Mucosa of stomach (tissue), 1 donor: ENCODE measurements around the gene SH3PXD2A.

Source experiments
- H3K27me3 ChIP-seq: one replicate; pipeline ENCODE4 v1.7.0; 2013; ENCODE audit warnings: mild to moderate bottlenecking, low read length; ENCODE audit not compliant: control insufficient read depth, insufficient read depth
- H3K36me3 ChIP-seq: one replicate; pipeline ENCODE4 v1.7.0; 2013; ENCODE audit warnings: low read length; ENCODE audit not compliant: control insufficient read depth, insufficient read depth
- H3K4me1 ChIP-seq: one replicate; pipeline ENCODE4 v1.7.0; 2013; ENCODE audit warnings: mild to moderate bottlenecking, low read length; ENCODE audit not compliant: control insufficient read depth, insufficient read depth
- H3K4me3 ChIP-seq: one replicate; pipeline ENCODE4 v1.7.0; 2013; ENCODE audit warnings: low read length
- H3K9ac ChIP-seq: one replicate; pipeline ENCODE4 v1.7.0; 2013; ENCODE audit warnings: mild to moderate bottlenecking, low read length, moderate library complexity
- H3K9me3 ChIP-seq: one replicate; pipeline ENCODE4 v1.7.0; 2013; ENCODE audit warnings: mild to moderate bottlenecking, low read length, moderate library complexity; ENCODE audit not compliant: control insufficient read depth
- donor health status: Pancreatic carcinoma.

SH3PXD2A gene

DNA sequence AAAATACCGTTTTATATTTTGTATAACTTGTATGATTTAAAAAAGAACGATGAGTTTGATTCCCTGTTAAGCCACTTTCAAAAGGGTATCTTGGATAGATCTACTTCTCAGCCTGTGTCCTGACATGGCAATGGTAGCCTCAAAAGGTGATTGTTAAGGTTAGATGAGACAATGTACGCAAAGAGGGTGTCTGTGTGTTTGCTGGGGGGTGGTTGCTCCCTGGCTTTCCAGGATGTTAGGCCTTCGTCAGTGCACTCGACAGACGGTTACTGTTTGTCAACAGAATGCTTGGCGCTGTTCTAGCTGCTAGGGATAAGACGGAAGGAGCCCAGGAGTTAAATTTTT is 271.5 kb downstream of the SH3PXD2A start:
- Histone ChIP-seq H3K36me3 (no peaks in the 10 kb centered on the region), H3K4me1 (peaks cover 4% of the 10 kb centered on the region), H3K27me3 (no peaks in the 10 kb centered on the region), H3K4me3 (no peak overlapping the region), H3K9me3 (no peaks in the 10 kb centered on the region), H3K9ac (peak overlapping the region; percentile 24)

GRCh38 chr10:103582331-103583123 is 272.8 kb downstream of the SH3PXD2A start:
- Histone ChIP-seq H3K9me3 (no peaks in the 10 kb centered on the region), H3K4me3 (no peak overlapping the region), H3K9ac (no peak overlapping the region), H3K36me3 (no peaks in the 10 kb centered on the region), H3K4me1 (peaks cover 17% of the 10 kb centered on the region), H3K27me3 (no peaks in the 10 kb centered on the region)

- Histone ChIP-seq H3K36me3 (no peaks in the 10 kb centered on the region), H3K9me3 (no peaks in the 10 kb centered on the region), H3K4me3 (no peak overlapping the region), H3K9ac (no peak overlapping the region), H3K27me3 (no peaks in the 10 kb centered on the region), H3K4me1 (peaks cover 27% of the 10 kb centered on the region)
Measured at GRCh38 chr10:103581499-103581898, 273.9 kb downstream of the SH3PXD2A start.

DNA sequence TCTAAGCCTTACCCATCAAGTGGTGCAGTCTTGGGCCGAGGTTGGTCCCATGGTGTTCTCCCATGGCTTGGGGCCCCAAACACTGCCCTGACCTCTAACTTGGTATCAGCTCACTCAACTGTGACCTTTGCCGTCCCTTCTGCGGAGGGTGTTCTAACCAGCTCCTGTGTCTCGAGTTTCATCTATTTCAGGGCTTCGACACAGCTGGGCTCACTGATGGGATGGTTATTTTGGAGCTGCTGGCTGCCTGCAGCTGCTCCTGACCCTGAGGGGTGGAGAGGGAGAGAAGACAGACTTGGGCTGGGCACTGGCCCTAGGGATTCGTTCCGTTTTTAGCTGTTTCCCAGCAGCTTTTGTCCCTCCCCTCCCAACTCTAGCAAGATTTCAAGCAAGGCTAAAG is 274.9 kb downstream of the SH3PXD2A start:
- Histone ChIP-seq H3K27me3 (no peaks in the 10 kb centered on the region), H3K9ac (no peak overlapping the region), H3K9me3 (no peaks in the 10 kb centered on the region), H3K36me3 (no peaks in the 10 kb centered on the region), H3K4me3 (no peak overlapping the region), H3K4me1 (peaks cover 38% of the 10 kb centered on the region)

DNA sequence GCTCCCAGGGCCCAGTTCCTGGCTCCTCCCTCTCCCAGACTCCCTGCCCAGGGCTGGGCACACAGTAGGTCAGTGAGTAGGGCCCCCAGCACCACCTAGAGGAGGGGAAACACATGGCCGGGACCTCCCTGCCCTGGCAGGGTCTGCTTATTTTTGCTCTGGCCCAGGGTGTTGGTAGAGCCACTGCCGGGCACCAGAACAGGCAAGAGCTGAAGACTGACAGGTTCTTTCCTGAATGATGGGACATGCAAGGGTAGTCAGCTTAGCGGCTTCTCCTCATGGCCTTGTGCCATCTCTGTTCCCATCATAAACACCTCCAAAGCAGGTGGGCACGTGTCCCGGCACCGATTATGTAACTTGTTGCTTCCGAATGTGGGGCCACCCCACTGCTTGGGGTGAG is 275.4 kb downstream of the SH3PXD2A start:
- Histone ChIP-seq H3K36me3 (no peaks in the 10 kb centered on the region), H3K9ac (no peak overlapping the region), H3K27me3 (no peaks in the 10 kb centered on the region), H3K4me3 (no peak overlapping the region), H3K4me1 (peaks cover 40% of the 10 kb centered on the region), H3K9me3 (no peaks in the 10 kb centered on the region)

DNA sequence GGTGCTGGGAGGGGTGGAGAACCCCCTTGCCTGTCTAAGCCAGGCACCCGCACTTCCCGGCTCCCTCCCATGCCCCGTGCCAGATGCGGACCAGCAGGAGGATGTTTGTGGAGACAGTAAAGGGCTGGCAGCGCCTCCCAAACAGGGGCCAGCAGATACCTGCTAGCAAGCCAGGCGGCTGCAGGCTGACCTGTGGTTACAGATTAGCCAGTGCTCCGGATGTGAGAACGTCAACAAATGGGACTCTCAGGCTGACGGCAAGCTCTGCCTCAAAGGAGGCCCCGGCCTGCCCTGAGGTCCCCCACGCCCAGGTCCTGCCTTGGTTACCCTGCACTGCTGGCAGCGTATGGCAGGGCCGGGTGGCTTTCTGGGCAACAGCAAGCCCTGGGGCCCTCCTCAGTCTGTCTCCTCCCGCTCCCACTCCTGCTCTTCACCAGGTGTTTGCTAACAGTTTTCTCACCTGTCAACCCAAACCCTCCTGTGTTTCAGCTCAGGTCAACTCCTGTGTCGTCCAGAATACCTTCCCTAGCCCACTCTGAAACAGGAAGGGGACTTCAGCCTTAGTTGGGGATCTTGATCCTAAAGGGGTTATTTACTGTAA is 276.5 kb downstream of the SH3PXD2A start:
- no peaks in the 10 kb centered on the region for H3K27me3 ChIP-seq
- no peaks in the 10 kb centered on the region for H3K36me3 ChIP-seq
- peaks cover 41% of the 10 kb centered on the region for H3K4me1 ChIP-seq
- no peaks in the 10 kb centered on the region for H3K9me3 ChIP-seq
- no peak overlapping the region for H3K4me3 ChIP-seq
- no peak overlapping the region for H3K9ac ChIP-seq

DNA sequence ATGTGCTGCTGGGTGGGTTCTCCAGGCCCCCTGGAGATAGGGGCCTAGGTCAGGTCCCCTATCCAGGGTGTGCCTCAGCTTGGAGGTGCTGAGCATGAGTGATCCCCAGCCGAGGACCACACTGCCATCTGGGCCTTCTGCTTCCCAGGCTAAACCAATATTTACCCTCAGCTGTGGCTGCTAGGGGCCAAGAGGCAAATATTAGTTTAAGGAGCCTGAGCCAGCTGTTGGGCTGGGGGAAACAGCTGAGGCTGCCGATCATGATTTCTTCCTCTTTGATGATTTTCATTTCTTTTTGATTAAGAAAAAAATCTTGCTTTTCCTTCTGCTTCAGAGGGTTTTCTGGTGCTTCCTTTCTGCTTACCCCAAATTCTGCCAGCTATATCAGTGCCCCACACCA is 278.5 kb downstream of the SH3PXD2A start:
- Histone ChIP-seq H3K4me3 (no peak overlapping the region), H3K36me3 (no peaks in the 10 kb centered on the region), H3K9me3 (no peaks in the 10 kb centered on the region), H3K27me3 (no peaks in the 10 kb centered on the region), H3K9ac (no peak overlapping the region), H3K4me1 (peaks cover 53% of the 10 kb centered on the region)

- Histone ChIP-seq H3K27me3 (no peaks in the 10 kb centered on the region), H3K36me3 (no peaks in the 10 kb centered on the region), H3K9me3 (no peaks in the 10 kb centered on the region), H3K4me1 (peaks cover 53% of the 10 kb centered on the region), H3K9ac (no peak overlapping the region), H3K4me3 (no peak overlapping the region)
Measured at GRCh38 chr10:103576076-103576471, 279.3 kb downstream of the SH3PXD2A start.

DNA sequence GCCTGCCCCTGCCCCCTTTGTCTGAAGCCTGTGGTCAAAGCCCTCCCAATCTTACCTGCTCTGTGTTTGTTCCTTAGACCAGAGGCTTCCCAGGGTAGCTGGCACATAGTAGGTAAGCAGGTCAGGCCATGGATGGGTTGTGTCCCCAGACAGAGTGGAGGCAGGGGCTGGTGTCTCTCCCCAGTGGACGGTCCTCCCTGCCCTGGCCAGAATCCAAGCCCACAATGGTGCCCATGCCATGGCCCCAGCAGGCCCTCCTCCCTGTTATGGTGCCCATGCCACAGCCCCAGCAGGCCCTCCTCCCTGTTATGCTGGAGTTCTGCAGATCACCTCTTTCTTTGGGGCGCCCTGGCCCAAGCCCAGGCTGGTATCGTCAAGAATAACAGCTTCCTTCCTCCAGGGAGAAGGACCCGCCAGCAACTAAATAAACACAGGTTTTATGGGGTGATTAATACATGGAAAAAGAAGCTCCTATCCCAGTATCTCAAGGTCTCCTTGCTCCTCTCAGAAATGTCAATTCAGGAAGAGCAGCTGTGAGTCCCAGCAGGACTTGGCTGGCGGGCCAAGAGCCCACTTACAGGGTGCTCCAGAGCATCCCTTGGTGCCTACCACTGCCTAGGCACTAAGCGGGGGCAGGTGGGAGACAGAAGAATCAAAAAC is 279.8 kb downstream of the SH3PXD2A start:
- H3K27me3 ChIP-seq, result no peaks in the 10 kb centered on the region
- H3K9me3 ChIP-seq, result no peaks in the 10 kb centered on the region
- no peaks in the 10 kb centered on the region for H3K36me3 ChIP-seq
- H3K4me1 ChIP-seq, result peaks cover 53% of the 10 kb centered on the region
- no peak overlapping the region for H3K4me3 ChIP-seq
- H3K9ac ChIP-seq, result no peak overlapping the region

- H3K36me3 ChIP-seq, result no peaks in the 10 kb centered on the region
- H3K4me1 ChIP-seq, result peaks cover 53% of the 10 kb centered on the region
- no peaks in the 10 kb centered on the region for H3K27me3 ChIP-seq
- no peak overlapping the region for H3K9ac ChIP-seq
- no peak overlapping the region for H3K4me3 ChIP-seq
- H3K9me3 ChIP-seq, result no peaks in the 10 kb centered on the region
Measured at GRCh38 chr10:103574097-103575061, 281.0 kb downstream of the SH3PXD2A start.

- Histone ChIP-seq H3K9ac (no peak overlapping the region), H3K27me3 (no peaks in the 10 kb centered on the region), H3K9me3 (no peaks in the 10 kb centered on the region), H3K4me1 (peaks cover 43% of the 10 kb centered on the region), H3K4me3 (no peak overlapping the region), H3K36me3 (no peaks in the 10 kb centered on the region)
Measured at GRCh38 chr10:103573205-103573487, 282.2 kb downstream of the SH3PXD2A start.
